DOHH2 (cell line): ENCODE measurements around the gene CDH4.
"Not testable (repeated sequence)": the region's sequence is repeated elsewhere in the genome, so short reads cannot be mapped to it uniquely, and the experiment has no call there.

Source experiments
- H3F3A ChIP-seq: fragments of 200-600 bp; sonication (generic), shearing (Covaris generic); 2 replicates; pipeline ENCODE4 v1.6.0; 2016; ENCODE audit warnings: antibody characterized with exemption, mild to moderate bottlenecking; ENCODE audit not compliant: control insufficient read depth, insufficient read depth
- H3K27ac ChIP-seq: fragments of 200-600 bp; sonication (generic); 2 replicates; pipeline ENCODE4 v1.5.1; 2014; ENCODE audit warnings: low read depth, mild to moderate bottlenecking, low read length, moderate library complexity
- H3K27me3 ChIP-seq: fragments of 200-600 bp; sonication (generic); 2 replicates; pipeline ENCODE4 v1.6.1; 2014; ENCODE audit warnings: mild to moderate bottlenecking, low read length, mixed read lengths; ENCODE audit not compliant: control insufficient read depth
- H3K36me3 ChIP-seq: fragments of 200-600 bp; sonication (generic); 2 replicates; pipeline ENCODE4 v1.6.1; 2014; ENCODE audit warnings: mild to moderate bottlenecking, low read length, moderate library complexity, mixed read lengths; ENCODE audit not compliant: control insufficient read depth
- H3K4me1 ChIP-seq: fragments of 200-600 bp; sonication (generic); 2 replicates; pipeline ENCODE4 v1.6.1; 2014; ENCODE audit warnings: mild to moderate bottlenecking, low read length, mixed read lengths; ENCODE audit not compliant: control insufficient read depth
- H3K4me2 ChIP-seq: fragments of 200-600 bp; sonication (generic); 2 replicates; pipeline ENCODE4 v1.6.0; 2014; ENCODE audit warnings: mild to moderate bottlenecking, low read length, moderate library complexity
- H3K4me3 ChIP-seq: fragments of 200-600 bp; sonication (generic); 2 replicates; pipeline ENCODE4 v1.5.1; 2014; ENCODE audit warnings: mild to moderate bottlenecking, low read length, mixed read lengths
- H3K79me2 ChIP-seq: fragments of 200-600 bp; sonication (generic); 2 replicates; pipeline ENCODE4 v1.6.1; 2014; ENCODE audit warnings: mild to moderate bottlenecking, low read length, mixed read lengths; ENCODE audit not compliant: control insufficient read depth
- H3K9me2 ChIP-seq: fragments of 200-600 bp; sonication (generic); replicated peaks from 2 replicates; pipeline ENCODE4 v1.6.1; 2014; ENCODE audit warnings: mild to moderate bottlenecking, low read length, mixed read lengths; ENCODE audit not compliant: control insufficient read depth
- H3K9me3 ChIP-seq: fragments of 200-600 bp; sonication (generic); 2 replicates; pipeline ENCODE4 v1.6.1; 2014; ENCODE audit warnings: antibody characterized with exemption, low read length, mixed read lengths; ENCODE audit not compliant: control insufficient read depth, insufficient read depth
- H4K20me1 ChIP-seq: fragments of 200-600 bp; sonication (generic); 2 replicates; pipeline ENCODE4 v1.6.0; 2014; ENCODE audit warnings: low read depth, mild to moderate bottlenecking, antibody characterized with exemption, low read length, moderate library complexity; ENCODE audit not compliant: control insufficient read depth, insufficient read depth
- EZH2phosphoT487 ChIP-seq: fragments of 200-600 bp; sonication (generic); IDR thresholded peaks from 2 replicates; pipeline ENCODE4 v1.6.1; 2017; ENCODE audit warnings: borderline replicate concordance, mild to moderate bottlenecking, antibody characterized with exemption, low read length, moderate library complexity, mixed read lengths
- TF ChIP-seq, protein P1 (sequence below): fragments of 200-600 bp; sonication (generic); IDR thresholded peaks from one replicate; pipeline ENCODE4 v1.5.1; 2014; ENCODE audit warnings: antibody characterized with exemption, mild to moderate bottlenecking, low read depth, low read length; ENCODE audit not compliant: poor library complexity, severe bottlenecking

CDH4 gene

DNA sequence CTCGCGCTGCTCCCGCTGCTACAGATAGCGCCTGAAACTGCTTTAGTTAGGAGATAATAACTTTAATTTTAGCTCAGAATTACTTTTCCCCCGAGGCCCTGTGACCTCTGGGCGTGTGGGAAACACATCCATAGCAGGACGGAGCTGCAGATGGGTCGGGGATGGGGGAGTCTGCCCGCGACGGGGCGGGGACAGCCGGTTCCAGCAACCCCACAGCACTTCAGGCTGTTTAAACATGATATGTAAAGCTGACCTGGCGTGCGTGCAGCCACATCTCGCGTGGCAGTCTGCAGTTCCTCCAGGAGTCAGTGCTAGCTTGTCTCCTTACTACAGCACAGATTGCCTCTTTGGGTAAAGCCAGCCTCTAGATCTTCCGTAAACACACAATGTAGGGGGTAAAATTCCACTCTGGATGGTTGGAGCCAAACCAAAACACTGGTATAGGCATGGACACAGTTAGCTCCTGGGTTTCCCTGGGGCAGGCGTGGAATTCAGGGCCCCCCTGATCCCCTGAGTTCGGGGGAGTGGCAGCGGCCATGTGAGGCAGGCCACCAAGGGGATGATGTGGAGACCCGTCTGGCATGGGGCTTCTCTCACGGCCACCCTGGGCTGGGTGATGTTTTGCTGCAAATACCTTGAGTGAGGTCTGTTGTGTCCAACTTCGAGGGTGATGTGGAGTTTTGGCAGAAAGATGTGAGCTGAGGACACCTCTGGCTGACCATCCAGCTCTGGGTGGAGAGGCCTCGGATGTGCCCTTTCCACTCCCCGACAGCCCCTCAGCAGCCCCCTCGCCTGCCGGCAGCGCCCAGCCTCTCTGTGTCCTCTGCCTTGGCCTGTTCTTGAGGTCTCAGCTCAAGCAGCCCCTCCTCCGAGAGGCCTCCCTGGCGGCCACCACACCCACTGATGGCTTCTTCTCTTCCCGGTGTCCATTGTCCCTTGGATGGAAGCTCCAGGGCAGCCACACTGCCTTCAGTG, 599.2 kb downstream of the CDH4 start:
- no peaks in the 10 kb centered on the region for H3F3A ChIP-seq
- no peaks in the 10 kb centered on the region for H3K36me3 ChIP-seq
- H3K79me2 ChIP-seq: no peaks in the 10 kb centered on the region
- H3K4me1 ChIP-seq: no peaks in the 10 kb centered on the region
- H3K27ac ChIP-seq: no peak overlapping the region
- no peaks in the 10 kb centered on the region for H3K9me3 ChIP-seq
- no peaks in the 10 kb centered on the region for H4K20me1 ChIP-seq
- no peak overlapping the region for H3K4me3 ChIP-seq
- no peak for TF ChIP-seq EZH2phosphoT487
- TF ChIP-seq, protein P1, sequence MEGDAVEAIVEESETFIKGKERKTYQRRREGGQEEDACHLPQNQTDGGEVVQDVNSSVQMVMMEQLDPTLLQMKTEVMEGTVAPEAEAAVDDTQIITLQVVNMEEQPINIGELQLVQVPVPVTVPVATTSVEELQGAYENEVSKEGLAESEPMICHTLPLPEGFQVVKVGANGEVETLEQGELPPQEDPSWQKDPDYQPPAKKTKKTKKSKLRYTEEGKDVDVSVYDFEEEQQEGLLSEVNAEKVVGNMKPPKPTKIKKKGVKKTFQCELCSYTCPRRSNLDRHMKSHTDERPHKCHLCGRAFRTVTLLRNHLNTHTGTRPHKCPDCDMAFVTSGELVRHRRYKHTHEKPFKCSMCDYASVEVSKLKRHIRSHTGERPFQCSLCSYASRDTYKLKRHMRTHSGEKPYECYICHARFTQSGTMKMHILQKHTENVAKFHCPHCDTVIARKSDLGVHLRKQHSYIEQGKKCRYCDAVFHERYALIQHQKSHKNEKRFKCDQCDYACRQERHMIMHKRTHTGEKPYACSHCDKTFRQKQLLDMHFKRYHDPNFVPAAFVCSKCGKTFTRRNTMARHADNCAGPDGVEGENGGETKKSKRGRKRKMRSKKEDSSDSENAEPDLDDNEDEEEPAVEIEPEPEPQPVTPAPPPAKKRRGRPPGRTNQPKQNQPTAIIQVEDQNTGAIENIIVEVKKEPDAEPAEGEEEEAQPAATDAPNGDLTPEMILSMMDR: no peak
- H3K4me2 ChIP-seq: no peak overlapping the region
- no peaks in the 10 kb centered on the region for H3K9me2 ChIP-seq
- H3K27me3 ChIP-seq: no peaks in the 10 kb centered on the region

DNA sequence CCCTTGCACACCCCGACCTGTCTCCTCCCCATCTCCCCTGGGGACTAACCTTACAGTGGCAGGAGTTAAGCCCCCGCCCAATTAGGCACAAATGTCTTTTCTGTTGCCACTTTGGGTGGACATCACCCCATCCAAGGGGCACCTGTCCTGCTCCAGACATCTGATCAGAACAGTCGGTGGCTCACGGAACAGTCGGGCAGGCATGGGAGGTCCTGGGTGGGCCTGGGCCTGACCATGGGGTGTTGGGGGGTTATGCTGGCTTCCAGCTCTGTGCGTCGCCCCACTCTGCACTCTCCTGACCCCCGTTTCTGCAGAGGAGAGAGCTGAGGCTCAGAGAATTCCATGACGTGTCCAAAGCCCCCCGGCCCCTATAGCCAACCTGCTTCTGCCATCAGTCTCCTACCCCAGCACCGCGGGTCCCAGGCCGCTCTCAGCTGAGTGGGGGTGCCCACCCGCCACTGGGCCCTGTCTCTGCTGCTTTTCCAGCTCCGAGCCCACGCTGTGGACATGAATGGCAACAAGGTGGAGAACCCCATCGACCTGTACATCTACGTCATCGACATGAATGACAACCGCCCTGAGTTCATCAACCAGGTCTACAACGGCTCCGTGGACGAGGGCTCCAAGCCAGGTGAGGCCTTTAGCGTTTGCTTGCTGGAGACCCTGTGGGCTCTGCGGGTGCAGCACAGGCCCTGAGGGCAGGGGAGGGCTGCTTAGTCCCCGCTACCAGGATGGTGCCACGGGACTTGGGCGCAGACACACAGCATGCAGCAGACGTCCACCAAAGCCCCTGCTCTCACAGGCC, 600.4 kb downstream of the CDH4 start:
- Histone ChIP-seq H3F3A (no peaks in the 10 kb centered on the region), H3K27me3 (no peaks in the 10 kb centered on the region), H3K4me1 (no peaks in the 10 kb centered on the region), H3K9me2 (no peaks in the 10 kb centered on the region), H3K4me3 (no peak overlapping the region), H3K27ac (no peak overlapping the region), H3K4me2 (no peak overlapping the region), H3K9me3 (no peaks in the 10 kb centered on the region), H3K79me2 (no peaks in the 10 kb centered on the region), H4K20me1 (no peaks in the 10 kb centered on the region), H3K36me3 (no peaks in the 10 kb centered on the region)
- TF ChIP-seq, protein P1: no peak
- no peak for TF ChIP-seq EZH2phosphoT487

DNA sequence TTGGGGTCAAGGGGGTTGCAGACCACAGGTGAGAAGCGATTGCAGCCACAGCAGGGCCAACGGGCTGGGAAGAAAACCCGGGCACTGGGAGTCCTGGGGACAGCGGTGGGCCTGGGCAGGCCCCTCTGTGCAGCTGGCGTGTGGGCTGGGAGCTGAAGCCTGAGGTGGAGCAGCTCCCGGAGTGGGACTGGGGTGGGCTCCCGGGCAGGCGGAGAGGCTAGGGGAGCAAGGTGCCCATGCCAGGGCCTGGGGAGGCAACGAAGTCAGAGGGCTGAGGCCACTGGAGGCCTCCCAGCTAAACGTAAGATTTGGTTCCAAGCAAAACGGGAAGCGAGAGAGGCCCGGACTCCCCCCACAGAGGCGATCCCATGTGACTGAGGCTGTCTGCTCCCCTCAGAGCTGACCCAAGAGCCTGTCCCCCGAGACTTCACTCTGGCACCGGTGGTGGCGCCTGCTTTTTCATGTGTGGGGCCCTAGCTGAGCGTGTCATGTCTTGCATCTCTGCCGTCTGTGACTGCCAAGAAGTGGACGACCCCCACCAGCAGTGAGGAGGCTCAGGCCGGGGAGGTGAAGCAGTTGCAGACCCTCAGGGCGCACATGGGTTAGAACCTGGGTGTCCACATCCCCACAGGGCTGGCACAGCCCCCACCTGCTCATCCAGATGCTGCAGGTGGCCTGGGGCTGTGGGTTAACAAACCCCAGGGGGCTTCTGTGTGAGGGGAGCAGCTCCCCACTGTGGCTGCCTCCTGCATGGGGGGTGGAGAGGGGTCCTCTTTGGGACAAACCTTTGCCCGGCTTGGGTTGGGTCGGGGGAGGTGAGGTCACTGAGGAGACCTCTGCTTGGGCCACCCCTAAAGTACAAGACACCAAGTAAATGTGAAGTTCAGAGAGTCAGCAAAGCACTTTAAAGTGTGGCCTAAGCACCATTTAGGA, 601.3 kb downstream of the CDH4 start:
- Histone ChIP-seq H3K27ac (no peak overlapping the region), H3K4me3 (no peak overlapping the region), H3K9me2 (no peaks in the 10 kb centered on the region), H3K9me3 (no peaks in the 10 kb centered on the region), H4K20me1 (no peaks in the 10 kb centered on the region), H3K4me1 (no peaks in the 10 kb centered on the region), H3K79me2 (no peaks in the 10 kb centered on the region), H3K4me2 (no peak overlapping the region), H3K36me3 (no peaks in the 10 kb centered on the region), H3F3A (no peaks in the 10 kb centered on the region), H3K27me3 (no peaks in the 10 kb centered on the region)
- TF ChIP-seq, protein P1: no peak
- no peak for TF ChIP-seq EZH2phosphoT487

DNA sequence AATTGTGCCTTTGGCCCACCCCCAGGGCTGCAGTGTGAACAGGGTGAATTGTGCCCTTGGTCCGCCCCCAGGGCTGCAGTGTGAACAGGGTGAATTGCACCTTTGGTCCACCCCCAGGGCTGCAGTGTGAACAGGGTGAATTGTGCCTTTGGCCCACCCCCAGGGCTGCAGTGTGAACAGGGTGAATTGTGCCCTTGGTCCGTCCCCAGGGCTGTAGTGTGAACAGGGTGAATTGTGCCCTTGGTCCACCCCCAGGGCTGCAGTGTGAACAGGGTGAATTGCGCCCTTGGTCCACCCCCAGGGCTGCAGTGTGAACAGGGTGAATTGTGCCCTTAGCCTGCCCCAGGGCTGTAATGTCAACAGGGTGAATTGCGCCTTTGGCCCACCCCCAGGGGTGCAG, 602.5 kb downstream of the CDH4 start:
- H3K27ac ChIP-seq, H3K27me3 ChIP-seq, H3K4me3 ChIP-seq, H3K4me1 ChIP-seq, H3K9me2 ChIP-seq, H3F3A ChIP-seq, H4K20me1 ChIP-seq, H3K9me3 ChIP-seq, H3K4me2 ChIP-seq, H3K36me3 ChIP-seq, H3K79me2 ChIP-seq: not testable (repeated sequence)
